H1 (cell line): ENCODE results near the gene RGMB. TPM values are rescaled to one million over a fixed set of nuclear protein-coding genes. Genes with fewer than 3 reads are reported as not detected.
A peak's percentile ranks its signal among the peaks of the same experiment; 100 is the strongest.

Source experiments
- CTCF ChIA-PET: fragments of 300-600 bp; sonication (Branson Sonifier 250); formaldehyde crosslinking; loops from one replicate; lab custom pipeline; 2021; ENCODE audit not compliant: partially characterized antibody; lab: Charles Lee
- POLR2A ChIA-PET: fragments of 300-600 bp; sonication (Branson Sonifier 250); formaldehyde crosslinking; loops from one replicate; lab custom pipeline; 2021; ENCODE audit warnings: inconsistent platforms; ENCODE audit not compliant: partially characterized antibody; lab: Charles Lee
- DNase-seq, 2 experiments: peaks; one replicate each; pipeline versions ENCODE4 v3.0.0 to v3.0.0-alpha.2; 2010 to 2022; ENCODE audit warnings: low spot score in 2 of 2, low read depth in 1 of 2, mixed read lengths in 1 of 2
- FAIRE-seq: peaks from 2 replicates; lab custom pipeline; 2011; peaks lifted over from hg19 to GRCh38; lab: Jason Lieb, UNC
- H2AFZ ChIP-seq: 2 replicates; pipeline ENCODE4 v1.8.1; 2012; ENCODE audit warnings: low read length, inconsistent platforms
- H2AK5ac ChIP-seq: 2 replicates; pipeline ENCODE4 v1.6.1; 2013; ENCODE audit warnings: low read depth, low read length
- H2BK120ac ChIP-seq: replicated peaks from 2 replicates; pipeline ENCODE3; 2013; ENCODE audit warnings: low read depth, low read length, inconsistent platforms
- H2BK12ac ChIP-seq: 2 replicates; pipeline ENCODE4 v1.6.1; 2013; ENCODE audit warnings: low read depth, low read length
- H2BK15ac ChIP-seq: 2 replicates; pipeline ENCODE4 v1.6.1; 2013; ENCODE audit warnings: low read length
- H2BK20ac ChIP-seq: 2 replicates; pipeline ENCODE4 v1.6.1; 2013; ENCODE audit warnings: low read length
- H2BK5ac ChIP-seq: 2 replicates; pipeline ENCODE4 v1.6.1; 2013; ENCODE audit warnings: low read depth, low read length
- H3K14ac ChIP-seq: 2 replicates; pipeline ENCODE4 v1.6.1; 2013; ENCODE audit warnings: inconsistent platforms; ENCODE audit not compliant: insufficient read length
- H3K18ac ChIP-seq: 2 replicates; pipeline ENCODE4 v1.6.1; 2013; ENCODE audit warnings: low read length; ENCODE audit errors: extremely low read depth
- H3K23ac ChIP-seq: 2 replicates; pipeline ENCODE4 v1.6.1; 2013; ENCODE audit warnings: inconsistent platforms; ENCODE audit not compliant: insufficient read length
- H3K23me2 ChIP-seq: 2 replicates; pipeline ENCODE4 v1.6.1; 2013; ENCODE audit warnings: low read depth, low read length
- H3K27ac ChIP-seq: 2 replicates; pipeline ENCODE4 v1.6.1; 2011; ENCODE audit warnings: low read depth, low read length, inconsistent platforms
- H3K27me3 ChIP-seq, 4 experiments: replicated peaks in 1 of 4; 1 replicate in 1 of 4; 2 replicates in 3 of 4; pipeline versions ENCODE4 v1.6.1 to v1.8.1; 2011 to 2013; ENCODE audit warnings: low read length in 3 of 4, mild to moderate bottlenecking in 3 of 4, inconsistent platforms in 2 of 4, mixed read lengths in 2 of 4, moderate library complexity in 1 of 4; ENCODE audit not compliant: control insufficient read depth in 3 of 4, insufficient read depth in 3 of 4; ENCODE audit errors: extremely low read depth in 1 of 4
- H3K36me3 ChIP-seq, 4 experiments: 2 replicates each; pipeline versions ENCODE4 v1.6.1 to v1.8.1; 2011 to 2013; ENCODE audit warnings: mild to moderate bottlenecking in 4 of 4, low read length in 3 of 4, moderate library complexity in 2 of 4, control low read depth in 1 of 4, inconsistent platforms in 1 of 4; ENCODE audit not compliant: insufficient read depth in 4 of 4, control insufficient read depth in 2 of 4
- H3K4ac ChIP-seq: replicated peaks from 2 replicates; pipeline ENCODE3; 2013; ENCODE audit warnings: low read length, low read depth, mixed read lengths, inconsistent platforms; ENCODE audit not compliant: insufficient read length
- H3K4me1 ChIP-seq, 4 experiments: replicated peaks in 1 of 4; 1 replicate in 1 of 4; 2 replicates in 3 of 4; pipeline versions ENCODE4 v1.6.1 to v1.8.1; 2011 to 2013; ENCODE audit warnings: low read length in 3 of 4, inconsistent platforms in 2 of 4, mixed read lengths in 1 of 4; ENCODE audit not compliant: insufficient read depth in 4 of 4, control insufficient read depth in 3 of 4
- H3K4me2 ChIP-seq, 2 experiments: 2 replicates each; pipeline versions ENCODE4 v1.6.1 to v1.8.1; 2011 to 2013; ENCODE audit warnings: low read depth in 2 of 2, low read length in 2 of 2, control low read depth in 1 of 2, inconsistent platforms in 1 of 2, mild to moderate bottlenecking in 1 of 2; ENCODE audit not compliant: insufficient read depth in 1 of 2
- H3K4me3 ChIP-seq, 4 experiments: fragments of 200-600, 300-600 bp in 1 of 4; sonication (generic), shearing (Covaris generic), sonication (Bioruptor Twin) in 1 of 4; 2 replicates each; pipeline versions ENCODE4 v1.5.1 to v1.8.1; 2011 to 2016; ENCODE audit warnings: low read length in 4 of 4, low read depth in 3 of 4, control low read depth in 2 of 4, inconsistent platforms in 2 of 4, mild to moderate bottlenecking in 2 of 4, mixed read lengths in 1 of 4, moderate library complexity in 1 of 4; ENCODE audit not compliant: insufficient read depth in 2 of 4; ENCODE audit errors: extremely low read depth in 1 of 4
- H3K56ac ChIP-seq: replicated peaks from 2 replicates; pipeline ENCODE3; 2013; ENCODE audit warnings: low read depth, mild to moderate bottlenecking, mixed read lengths, low read length, inconsistent platforms; ENCODE audit not compliant: insufficient read length
- H3K79me1 ChIP-seq: 2 replicates; pipeline ENCODE4 v1.6.1; 2013; ENCODE audit warnings: low read depth, low read length, control low read depth
- H3K79me2 ChIP-seq, 2 experiments: 2 replicates each; pipeline versions ENCODE4 v1.6.1 to v1.8.1; 2012 to 2013; ENCODE audit warnings: low read length in 2 of 2, mild to moderate bottlenecking in 2 of 2, inconsistent platforms in 1 of 2; ENCODE audit not compliant: insufficient read depth in 2 of 2, control insufficient read depth in 1 of 2
- H3K9ac ChIP-seq, 4 experiments: replicated peaks in 1 of 4; 1 replicate in 1 of 4; 2 replicates in 3 of 4; pipeline versions ENCODE4 v1.6.1 to v1.8.1; 2011 to 2013; ENCODE audit warnings: low read depth in 3 of 4, low read length in 3 of 4, control low read depth in 2 of 4, mild to moderate bottlenecking in 2 of 4, moderate library complexity in 2 of 4, inconsistent platforms in 1 of 4; ENCODE audit errors: extremely low read depth in 1 of 4
- H3K9me3 ChIP-seq, 2 experiments: 2 replicates each; pipeline versions ENCODE4 v1.6.1 to v1.8.1; 2012 to 2013; ENCODE audit warnings: mild to moderate bottlenecking in 2 of 2, moderate library complexity in 2 of 2, control low read depth in 1 of 2, inconsistent platforms in 1 of 2, low read depth in 1 of 2, low read length in 1 of 2, mixed read lengths in 1 of 2; ENCODE audit not compliant: insufficient read depth in 2 of 2
- H4K20me1 ChIP-seq, 2 experiments: replicated peaks in 1 of 2; 2 replicates each; pipeline versions ENCODE3 to v1.8.1; 2011 to 2013; ENCODE audit warnings: inconsistent platforms in 2 of 2, low read length in 2 of 2, mild to moderate bottlenecking in 1 of 2; ENCODE audit not compliant: insufficient read depth in 2 of 2, control insufficient read depth in 1 of 2
- H4K5ac ChIP-seq: 2 replicates; pipeline ENCODE4 v1.6.1; 2013; ENCODE audit warnings: low read length, low read depth, mixed read lengths, inconsistent platforms; ENCODE audit not compliant: insufficient read length
- H4K8ac ChIP-seq: 2 replicates; pipeline ENCODE4 v1.8.0; 2013; ENCODE audit warnings: mild to moderate bottlenecking, moderate library complexity, low read length, inconsistent platforms; ENCODE audit not compliant: insufficient read depth; ENCODE audit errors: extremely low read depth
- H4K91ac ChIP-seq: replicated peaks from 2 replicates; pipeline ENCODE3; 2013; ENCODE audit warnings: low read length, mixed read lengths, inconsistent platforms; ENCODE audit not compliant: insufficient read length
- BACH1 ChIP-seq: IDR thresholded peaks from 2 replicates; pipeline ENCODE4 v1.6.1; 2012; ENCODE audit warnings: low read length, improper control_type of control experiment
- CBX5 ChIP-seq: fragments of 300-800, 300-1000 bp; sonication (generic); IDR thresholded peaks from 2 replicates; pipeline ENCODE4 v1.7.1; 2016; ENCODE audit warnings: antibody characterized with exemption, low read length, low read depth
- CEBPB ChIP-seq: IDR thresholded peaks from 2 replicates; pipeline ENCODE4 v1.6.1; 2012; ENCODE audit warnings: low read depth, low read length
- MAFK ChIP-seq: IDR thresholded peaks from 2 replicates; pipeline ENCODE4 v1.6.1; 2012; ENCODE audit warnings: low read depth, mild to moderate bottlenecking, improper control_type of control experiment, low read length
- MAX ChIP-seq: IDR thresholded peaks from 2 replicates; pipeline ENCODE4 v1.6.1; 2012; ENCODE audit warnings: inconsistent platforms
- POLR2A ChIP-seq, 2 experiments: IDR thresholded peaks; 1 replicate in 1 of 2; 2 replicates in 1 of 2; pipeline ENCODE4 v1.6.1; 2011; ENCODE audit warnings: low read depth in 2 of 2, low read length in 2 of 2, mild to moderate bottlenecking in 2 of 2; ENCODE audit errors: control extremely low read depth in 1 of 2
- POLR2AphosphoS5 ChIP-seq: IDR thresholded peaks from 2 replicates; pipeline ENCODE4 v1.6.1; 2011; ENCODE audit warnings: low read depth, low read length
- SP1 ChIP-seq: IDR thresholded peaks from 2 replicates; pipeline ENCODE4 v1.6.1; 2011; ENCODE audit warnings: low read depth, low read length
- SP2 ChIP-seq: IDR thresholded peaks from 2 replicates; pipeline ENCODE4 v1.6.1; 2012; ENCODE audit warnings: mild to moderate bottlenecking, low read length, inconsistent platforms
- TAF1 ChIP-seq: IDR thresholded peaks from 2 replicates; pipeline ENCODE4 v1.6.1; 2011; ENCODE audit warnings: mild to moderate bottlenecking, low read depth, low read length
- TCF12 ChIP-seq: IDR thresholded peaks from 2 replicates; pipeline ENCODE4 v1.6.1; 2011; ENCODE audit warnings: low read depth, mild to moderate bottlenecking, low read length
- WGBS, 2 experiments: shearing (Covaris generic) in 1 of 2; methylation state at CpG; one replicate each; pipeline versions ENCODE4 v1.1.6 to v1.1.7; 2013 to 2015; ENCODE audit warnings: low lambda C conversion rate in 2 of 2, mixed read lengths in 2 of 2, inconsistent platforms in 1 of 2, low coverage in 1 of 2, missing lambda C conversion rate in 1 of 2; ENCODE audit not compliant: insufficient replicate concordance in 2 of 2, insufficient coverage in 1 of 2, insufficient read length in 1 of 2; ENCODE audit errors: extremely low coverage in 1 of 2, missing lambda C conversion rate in 1 of 2; 5-methylcytosine and 5-hydroxymethylcytosine counted together
- long read RNA-seq, 2 experiments: library from RNA in 1 of 2; library from capped mRNA in 1 of 2; stranded (forward); transcript quantifications; one replicate each; pipeline ENCODE4 v2.0.0, GENCODE V29; 2021; ENCODE audit warnings: inconsistent platforms in 1 of 2
- polyA minus RNA-seq, 3 experiments: library from RNA; depleted of rRNA, polyadenylated mRNA; stranded (reverse); fragments of >200 nt; gene quantifications; 1 replicate in 2 of 3; 2 replicates in 1 of 3; pipeline ENCODE4 v1.2.3, GENCODE V29; 2011
- polyA plus RNA-seq, 7 experiments: library from polyadenylated mRNA; depleted of rRNA in 3 of 7; stranded (reverse) in 5 of 7; unstranded in 2 of 7; fragments of >200 nt in 5 of 7; fragments of 200-250 nt in 2 of 7; gene quantifications; 1 replicate in 5 of 7; 2 replicates in 1 of 7; 4 replicates in 1 of 7; pipeline versions ENCODE4 v1.2.1 to v1.2.3, GENCODE V29; 2011 to 2013; ENCODE audit warnings: missing spikeins in 2 of 7, mixed read lengths in 2 of 7
- total RNA-seq: library from RNA; stranded (reverse); fragmentation: NEBNext Ultra II Directional; extraction: Animal tissue kit (Norgen Biotek cat#: 25700); gene quantifications from 2 replicates; pipeline ENCODE4 v1.2.1, GENCODE V29; 2021

Gene RGMB
- total RNA-seq, result 27.0 and 27.9 TPM in 2 replicates
- polyA plus RNA-seq (2011; rRNA removed), result 11.7 and 24.4 TPM in 2 replicates
- polyA plus RNA-seq (2011; cell fraction: cytosol; rRNA removed), result 17.4 TPM
- 35.8 TPM for polyA plus RNA-seq (2011; cell fraction: nucleus; rRNA removed)
- 7.3 to 10.4 TPM (median 9.0 TPM) in 4 replicates for polyA plus RNA-seq (2012, experiment 1 of 2)
- 4.7 TPM for polyA plus RNA-seq (2012, experiment 2 of 2)
- polyA plus RNA-seq (2013, experiment 1 of 2), result 18.4 TPM
- 19.6 TPM for polyA plus RNA-seq (2013, experiment 2 of 2)
- polyA minus RNA-seq (2011; rRNA and poly(A)+ RNA removed), result 25.7 and 42.7 TPM in 2 replicates
- polyA minus RNA-seq (2011; cell fraction: cytosol; rRNA and poly(A)+ RNA removed), result 21.7 TPM
- 68.1 TPM for polyA minus RNA-seq (2011; cell fraction: nucleus; rRNA and poly(A)+ RNA removed)
- long read RNA-seq, experiment 1, partial matches to known transcripts, result 19 of 25 reads
- long read RNA-seq, experiment 1, other reads (novel, unspliced or antisense), result 6 of 25 reads
- long read RNA-seq, experiment 2, result 0 reads

GRCh38 chr5:98773464-98774191 is at the start of gene RGMB:
TSS of gene RGMB (plus strand) at chr5:98773663. CDS start at chr5:98774071, 408 bp downstream.
- H3K79me1 ChIP-seq, result 0 out of 2 replicates have a peak, but pooled peaks cover 2% of the 10 kb centered on the region
- H3K36me3 ChIP-seq, result peaks cover 0 to 12% (median 0%) of the 10 kb centered on the region in 4 experiments; a peak in 1 of 8 replicates
- no peaks in the 10 kb centered on the region for H3K9me3 ChIP-seq
- no peak within 1 kb of the TSS for H3K4ac ChIP-seq
- no peak within 1 kb of the TSS for H2AFZ ChIP-seq
- peak within 1 kb of the TSS; percentile 13 for H3K56ac ChIP-seq
- H2BK5ac ChIP-seq, result peak within 1 kb of the TSS; percentile 66
- peaks cover 0 to 19% (median 13%) of the 10 kb centered on the region in 4 experiments; a peak in 6 of 7 replicates for H3K27me3 ChIP-seq
- H3K23ac ChIP-seq, result no peak within 1 kb of the TSS
- 0% methylated on average over 29 of the region's 84 CpGs; no CpG with 5 or more reads in 1 of the 2 experiments for WGBS, 2 experiments
- FAIRE-seq (no peak), DNase-seq (peak; percentile 96 to 98)
- H3K4me2 ChIP-seq, result peak within 1 kb of the TSS; percentile 78 to 85
- H3K27ac ChIP-seq, result peak within 1 kb of the TSS; percentile 89
- no peak within 1 kb of the TSS for H2BK12ac ChIP-seq
- no peak within 1 kb of the TSS for H2BK15ac ChIP-seq
- peak within 1 kb of the TSS; percentile 97 for H4K8ac ChIP-seq
- CTCF ChIA-PET, result interaction anchor here (0.9 to 7.4 kb wide), 4 partner anchors 14 to 22 kb away, joined by 3 to 81 read pairs (median 6); no protein-coding TSS in a partner anchor
- POLR2A ChIA-PET, result interaction anchor here (0.9 to 1.8 kb wide), 4 partner anchors 12 to 21 kb away, joined by 3 to 5 read pairs (median 4); no protein-coding TSS in a partner anchor
- H2AK5ac ChIP-seq, result no peak within 1 kb of the TSS
- H4K20me1 ChIP-seq, result peaks cover 14 to 18% of the 10 kb centered on the region in 2 experiments
- H4K91ac ChIP-seq, result no peak within 1 kb of the TSS
- peak within 1 kb of the TSS; percentile 77 for H4K5ac ChIP-seq
- peak within 1 kb of the TSS; percentile 68 to 91 (median 86) for H3K4me3 ChIP-seq
- H2BK120ac ChIP-seq, result no peak within 1 kb of the TSS
- H2BK20ac ChIP-seq, result no peak within 1 kb of the TSS
- H3K9ac ChIP-seq, result peak within 1 kb of the TSS; percentile 64 to 96 (median 84)
- peak within 1 kb of the TSS; percentile 63; the same call in 1 of the 2 replicates for H3K18ac ChIP-seq
- H3K79me2 ChIP-seq, result peaks cover 12 to 41% of the 10 kb centered on the region in 2 experiments
- H3K4me1 ChIP-seq, result peaks cover 3 to 10% (median 5%) of the 10 kb centered on the region in 4 experiments; a peak in 6 of 7 replicates
- peaks cover 20% of the 10 kb centered on the region for H3K23me2 ChIP-seq
- H3K14ac ChIP-seq, result no peak within 1 kb of the TSS
- TF ChIP-seq TCF12 (no peak), CEBPB (no peak), MAFK (no peak), POLR2AphosphoS5 (peak; percentile 78), MAX (peak; percentile 14; the same call in 1 of the 2 replicates), CBX5 (no peak), BACH1 (no peak; the same call in 1 of the 2 replicates), SP1 (peak; percentile 97), TAF1 (peak; percentile 63), POLR2A (IDR thresholded peaks at IDR 0.05; ENCODE audit: control extremely low read depth in 1 of 2, low read depth in 2 of 2, low read length in 2 of 2) (peak in 1 of 2 experiments; percentile 89; a peak in 2 of 3 replicates), SP2 (peak; percentile 73)
